ENCODE results near the gene MYH11.

- TF ChIP-seq EZH2 (IDR thresholded peaks at IDR 0.05) (no peak), POLR2AphosphoS5 (IDR thresholded peaks at IDR 0.05; ENCODE audit: borderline replicate concordance, low read depth, low read length) (no peak)
These were observed 66.4 kb downstream of the MYH11 start for GRCh38 chr16:15790458-15790857.
